ENCODE measurements around the gene DENND4A. TPM values are rescaled to one million over a fixed set of nuclear protein-coding genes. Genes with fewer than 3 reads are reported as not detected.

The DENND4A gene
- total RNA-seq, 1 donor from 2014 or later = 9.1 TPM

GRCh38 chr15:65832549-65833364, 40.7 kb upstream of the DENND4A start:
- H3K4me1 Mint-ChIP-seq = peaks cover 15% of the 10 kb centered on the region
- DNase-seq (ENCODE audit: low read depth, low spot score) = no peak
- peaks cover 2% of the 10 kb centered on the region for H3K9me3 Mint-ChIP-seq
- no peaks in the 10 kb centered on the region for H3K27me3 Mint-ChIP-seq (ENCODE audit: low read depth)
- no peaks in the 10 kb centered on the region for H3K36me3 Mint-ChIP-seq (ENCODE audit: low read depth)
- no peak overlapping the region for H3K4me3 Mint-ChIP-seq
- TF ChIP-seq CTCF (conservative IDR thresholded peaks at IDR 0.05) = no peak
- H3K27ac Mint-ChIP-seq (ENCODE audit: unreplicated experiment) = peak overlapping the region; percentile 40

- H3K36me3 Mint-ChIP-seq (ENCODE audit: low read depth) = no peaks in the 10 kb centered on the region
- peaks cover 14% of the 10 kb centered on the region for H3K4me1 Mint-ChIP-seq
- DNase-seq (ENCODE audit: low read depth, low spot score) = no peak
- no peak overlapping the region for H3K27ac Mint-ChIP-seq (ENCODE audit: unreplicated experiment)
- no peaks in the 10 kb centered on the region for H3K27me3 Mint-ChIP-seq (ENCODE audit: low read depth)
- H3K9me3 Mint-ChIP-seq = peaks cover 2% of the 10 kb centered on the region
- TF ChIP-seq CTCF (conservative IDR thresholded peaks at IDR 0.05) = peak; percentile 65
- no peak overlapping the region for H3K4me3 Mint-ChIP-seq
Observed at GRCh38 chr15:65829130-65829764, 37.2 kb upstream of the DENND4A start.

GRCh38 chr15:65828585-65828984, 36.5 kb upstream of the DENND4A start:
- Mint-ChIP-seq H3K4me1 (peaks cover 17% of the 10 kb centered on the region), H3K27ac (ENCODE audit: unreplicated experiment) (no peak overlapping the region), H3K27me3 (ENCODE audit: low read depth) (no peaks in the 10 kb centered on the region), H3K36me3 (ENCODE audit: low read depth) (no peaks in the 10 kb centered on the region), H3K4me3 (no peak overlapping the region), H3K9me3 (peaks cover 2% of the 10 kb centered on the region)
- DNase-seq (ENCODE audit: low read depth, low spot score) = no peak
- no peak for TF ChIP-seq CTCF (conservative IDR thresholded peaks at IDR 0.05)

GRCh38 chr15:65827065-65827464, 35.0 kb upstream of the DENND4A start:
- H3K4me3 Mint-ChIP-seq = no peak overlapping the region
- peaks cover 5% of the 10 kb centered on the region for H3K4me1 Mint-ChIP-seq
- peaks cover 2% of the 10 kb centered on the region for H3K9me3 Mint-ChIP-seq
- no peaks in the 10 kb centered on the region for H3K36me3 Mint-ChIP-seq (ENCODE audit: low read depth)
- H3K27ac Mint-ChIP-seq (ENCODE audit: unreplicated experiment) = no peak overlapping the region
- H3K27me3 Mint-ChIP-seq (ENCODE audit: low read depth) = no peaks in the 10 kb centered on the region
- no peak for DNase-seq (ENCODE audit: low read depth, low spot score)
- no peak for TF ChIP-seq CTCF (conservative IDR thresholded peaks at IDR 0.05)

GRCh38 chr15:65824941-65825544, 33.0 kb upstream of the DENND4A start:
- Mint-ChIP-seq H3K4me3 (no peak overlapping the region), H3K27ac (ENCODE audit: unreplicated experiment) (no peak overlapping the region), H3K27me3 (ENCODE audit: low read depth) (no peaks in the 10 kb centered on the region), H3K4me1 (peaks cover 5% of the 10 kb centered on the region), H3K36me3 (ENCODE audit: low read depth) (no peaks in the 10 kb centered on the region), H3K9me3 (no peaks in the 10 kb centered on the region)
- no peak for TF ChIP-seq CTCF (conservative IDR thresholded peaks at IDR 0.05)
- DNase-seq (ENCODE audit: low read depth, low spot score) = no peak

All from neural crest cell (in vitro differentiated cells).